GM21786 (cell line): ENCODE measurements around the gene CASP9.
"Not testable (repeated sequence)": the region's sequence is repeated elsewhere in the genome, so short reads cannot be mapped to it uniquely, and the experiment has no call there.

Experiments used
- ATAC-seq: cut with Tn5 transposase; IDR thresholded peaks from one replicate; pipeline ENCODE4 v1.9.1; 2021; ENCODE audit not compliant: unreplicated experiment

The CASP9 gene

DNA sequence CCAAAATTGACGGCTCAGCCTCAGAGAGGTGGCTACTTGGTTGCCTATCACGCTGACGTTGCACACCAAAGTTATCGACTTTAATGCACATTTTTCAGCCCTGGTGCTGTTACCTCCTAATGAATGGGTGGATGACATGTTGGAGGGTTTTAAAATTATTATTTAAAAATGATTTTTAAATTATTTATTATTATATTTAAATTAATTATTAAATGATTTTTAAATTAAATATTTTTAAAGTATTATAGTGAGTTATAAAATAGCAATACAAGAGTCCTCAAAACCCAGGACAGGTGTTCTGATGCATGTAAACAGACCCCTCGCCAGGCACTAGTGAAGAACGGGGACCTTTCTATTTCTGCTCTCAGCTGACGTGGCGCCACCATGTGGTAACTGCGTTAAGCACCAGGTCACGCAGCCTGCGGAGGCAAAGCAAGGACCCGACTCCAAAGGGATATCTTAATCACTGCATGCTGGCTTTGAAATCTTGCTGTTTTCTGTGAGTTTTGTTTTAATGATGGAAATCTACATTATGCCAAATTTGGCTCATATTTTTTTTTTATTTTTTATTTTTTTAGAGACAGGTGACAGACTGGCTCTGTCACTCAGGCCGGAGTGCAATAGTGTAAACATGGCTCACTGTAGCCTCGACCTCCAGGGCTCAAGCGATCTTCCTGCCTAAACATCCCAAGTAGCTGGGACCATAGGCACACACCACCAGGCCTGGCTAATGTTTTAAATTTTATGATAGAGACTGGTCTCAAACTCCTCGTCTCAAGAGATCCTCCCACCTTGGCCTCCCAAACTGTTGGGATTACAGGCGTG, 22.6 kb downstream of the CASP9 start:
- no peak for ATAC-seq

DNA sequence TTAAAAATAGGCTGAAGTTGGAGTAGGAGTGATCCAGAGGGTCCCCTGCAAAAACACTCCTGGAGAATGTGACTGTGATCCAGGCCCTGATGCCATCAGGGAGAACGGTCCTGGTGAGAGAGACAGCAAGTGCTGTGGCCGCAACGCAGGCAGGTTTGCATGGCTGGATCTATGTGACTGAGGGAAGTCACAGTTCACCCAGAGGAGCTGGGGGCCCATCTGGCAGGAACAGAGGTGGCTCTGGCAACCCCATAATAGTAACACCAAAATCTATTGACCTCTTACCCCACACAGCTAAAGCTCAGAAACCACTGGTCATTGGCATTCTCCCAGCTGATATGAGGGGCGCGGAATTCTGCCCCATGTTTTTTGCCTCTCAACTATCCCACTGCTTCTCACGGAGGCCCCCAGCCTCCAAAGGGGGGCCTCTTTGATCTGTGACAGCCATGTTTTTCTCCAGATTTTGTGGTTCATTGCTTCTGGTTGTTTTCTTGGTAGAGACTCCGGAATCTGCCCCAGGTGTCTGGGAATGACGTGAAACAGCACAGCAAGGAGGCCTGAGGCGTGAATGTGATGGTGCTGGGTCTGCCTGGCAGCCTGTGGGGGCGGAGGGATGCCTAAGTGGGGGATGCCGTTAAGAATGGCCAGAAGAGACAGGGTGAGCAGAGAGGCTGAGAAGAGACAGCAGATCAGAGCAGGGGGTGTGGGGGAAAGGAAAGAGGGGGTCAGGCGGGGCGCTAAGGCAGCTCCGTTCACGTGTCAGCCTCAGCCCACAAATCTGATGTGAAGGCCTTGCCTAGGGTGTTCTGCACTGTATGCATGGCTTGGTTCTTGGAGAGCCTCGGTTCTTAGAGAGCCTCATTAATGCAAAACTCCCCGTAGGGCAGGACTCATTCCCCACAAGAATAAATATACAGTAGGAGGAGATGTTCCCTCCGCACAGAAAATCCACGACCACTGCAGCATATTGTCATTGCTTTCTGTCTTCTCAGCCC, 23.5 kb downstream of the CASP9 start:
- no peak for ATAC-seq

GRCh38 chr1:15493869-15494390, 30.1 kb downstream of the CASP9 start:
- ATAC-seq, result no peak

DNA sequence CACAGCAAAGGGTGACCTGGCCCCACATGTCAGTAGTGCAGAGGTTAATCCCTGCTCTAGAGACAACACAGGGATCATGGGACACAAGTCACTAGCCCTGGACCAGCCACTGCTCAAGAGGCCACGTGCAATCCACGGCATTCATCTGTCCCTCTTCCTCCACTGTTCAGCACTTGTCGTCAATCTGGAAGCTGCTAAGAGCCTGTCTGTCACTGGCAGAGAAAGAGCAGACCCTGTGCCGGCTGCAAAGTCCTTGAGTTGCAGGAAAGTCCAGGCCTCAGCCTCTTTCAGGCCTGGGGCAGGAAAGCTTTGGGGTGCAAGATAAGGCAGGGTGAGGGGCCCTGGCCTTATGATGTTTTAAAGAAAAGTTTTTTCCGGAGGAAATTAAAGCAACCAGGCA, 31.4 kb downstream of the CASP9 start:
- ATAC-seq, result no peak

DNA sequence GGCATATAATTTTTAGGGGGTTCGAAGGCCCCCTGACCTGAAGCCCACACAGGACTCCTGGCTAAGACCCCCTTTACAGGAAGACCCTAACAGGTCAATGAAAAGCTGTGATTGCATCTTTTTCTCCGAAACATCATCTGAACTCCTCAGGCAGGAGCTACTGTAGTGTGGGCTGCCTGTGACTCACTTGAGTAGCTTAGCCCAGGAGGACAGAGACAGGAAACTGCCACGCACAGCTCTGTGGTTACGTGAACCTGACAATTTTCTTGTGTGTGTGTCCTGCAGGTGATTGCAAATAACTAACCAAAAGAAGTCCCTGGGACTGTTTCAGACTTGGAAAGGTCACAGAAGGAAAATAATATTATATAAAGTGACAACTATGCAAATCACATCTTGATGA, 33.0 kb downstream of the CASP9 start:
- not testable (repeated sequence) for ATAC-seq

GRCh38 chr1:15489052-15489736, 34.8 kb downstream of the CASP9 start:
- no peak for ATAC-seq

DNA sequence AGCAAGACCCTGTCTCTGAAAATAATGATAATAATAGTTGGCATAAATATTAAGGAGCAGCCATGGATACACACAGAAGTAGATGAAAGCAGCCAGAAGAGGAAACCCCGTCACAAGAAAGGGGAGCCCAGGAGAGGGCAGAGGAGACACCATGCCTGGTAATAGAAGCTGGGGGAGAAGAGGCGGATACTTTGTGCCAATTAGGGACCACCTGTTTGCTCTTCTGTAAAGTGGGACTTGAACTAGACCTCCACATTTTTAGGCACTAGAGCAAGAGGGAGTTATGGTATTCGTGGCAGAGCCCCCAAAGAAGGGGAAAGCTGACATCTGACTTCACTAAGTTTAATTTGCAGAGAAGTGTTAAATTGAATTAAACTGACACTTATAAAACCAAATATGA, 35.6 kb downstream of the CASP9 start:
- no peak for ATAC-seq

- ATAC-seq, result not testable (repeated sequence)
These were observed 37.0 kb downstream of the CASP9 start for GRCh38 chr1:15486844-15487610.

DNA sequence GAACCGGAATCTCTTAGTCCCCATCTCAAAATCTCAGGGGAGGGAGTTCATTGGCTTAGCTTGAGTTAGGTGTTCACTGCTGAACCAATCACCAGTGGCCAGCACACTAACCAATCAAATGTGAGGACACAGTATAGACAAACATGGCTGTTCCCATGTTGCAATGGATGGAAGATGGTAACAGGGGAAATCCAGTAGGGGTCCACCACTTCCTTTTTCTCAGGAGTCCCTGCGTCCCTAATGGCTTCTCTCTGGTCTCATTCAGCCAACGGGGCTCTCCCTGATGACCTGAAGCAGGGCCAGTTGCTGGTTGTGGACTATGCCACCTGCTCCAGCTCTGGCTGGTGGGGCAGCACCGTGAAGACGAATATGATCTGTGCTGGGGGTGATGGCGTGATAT, 38.4 kb downstream of the CASP9 start:
- no peak for ATAC-seq

DNA sequence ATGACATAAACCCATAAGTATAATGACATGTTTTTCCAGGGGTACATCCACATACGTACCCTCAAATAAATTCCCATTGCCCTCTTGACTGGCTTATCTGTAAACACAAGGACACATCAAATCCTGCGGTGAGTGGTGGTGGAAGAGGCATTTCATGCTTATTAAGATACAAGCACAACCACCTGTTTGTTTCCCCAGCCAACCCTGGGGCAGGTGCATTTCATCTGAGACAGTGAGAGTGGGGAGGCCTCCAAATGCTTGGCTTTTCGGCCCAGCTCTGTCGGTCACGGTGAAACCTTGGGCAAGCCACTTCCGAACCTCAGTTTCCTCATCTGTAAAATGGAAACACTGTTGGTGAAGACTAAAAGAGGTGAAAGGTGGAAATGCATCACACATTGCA, 39.6 kb downstream of the CASP9 start:
- ATAC-seq, result not testable (repeated sequence)

DNA sequence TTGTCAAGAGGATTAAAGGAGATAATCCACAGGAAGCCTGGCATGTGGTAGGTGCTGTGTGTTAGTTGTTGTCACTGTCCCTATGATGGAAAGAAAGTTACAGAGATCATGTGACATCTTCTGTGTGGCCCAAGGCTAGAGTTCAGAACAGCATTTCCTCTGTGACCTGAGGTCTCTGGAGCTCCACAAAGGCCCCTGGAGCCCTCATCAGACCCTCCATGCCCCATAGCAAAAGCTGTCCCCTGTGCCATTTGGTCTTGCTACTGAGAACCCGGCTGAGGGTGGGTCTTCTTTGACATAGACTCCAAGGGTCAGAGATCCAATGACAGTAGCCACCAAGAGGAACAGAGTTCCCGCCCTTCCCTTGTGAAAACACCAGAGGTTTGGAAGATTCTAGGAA, 40.0 kb downstream of the CASP9 start:
- ATAC-seq, result no peak

GRCh38 chr1:15482983-15483543, 41.0 kb downstream of the CASP9 start:
- ATAC-seq, result not testable (repeated sequence)

- not testable (repeated sequence) for ATAC-seq
These were observed 41.6 kb downstream of the CASP9 start for GRCh38 chr1:15482455-15482854.

DNA sequence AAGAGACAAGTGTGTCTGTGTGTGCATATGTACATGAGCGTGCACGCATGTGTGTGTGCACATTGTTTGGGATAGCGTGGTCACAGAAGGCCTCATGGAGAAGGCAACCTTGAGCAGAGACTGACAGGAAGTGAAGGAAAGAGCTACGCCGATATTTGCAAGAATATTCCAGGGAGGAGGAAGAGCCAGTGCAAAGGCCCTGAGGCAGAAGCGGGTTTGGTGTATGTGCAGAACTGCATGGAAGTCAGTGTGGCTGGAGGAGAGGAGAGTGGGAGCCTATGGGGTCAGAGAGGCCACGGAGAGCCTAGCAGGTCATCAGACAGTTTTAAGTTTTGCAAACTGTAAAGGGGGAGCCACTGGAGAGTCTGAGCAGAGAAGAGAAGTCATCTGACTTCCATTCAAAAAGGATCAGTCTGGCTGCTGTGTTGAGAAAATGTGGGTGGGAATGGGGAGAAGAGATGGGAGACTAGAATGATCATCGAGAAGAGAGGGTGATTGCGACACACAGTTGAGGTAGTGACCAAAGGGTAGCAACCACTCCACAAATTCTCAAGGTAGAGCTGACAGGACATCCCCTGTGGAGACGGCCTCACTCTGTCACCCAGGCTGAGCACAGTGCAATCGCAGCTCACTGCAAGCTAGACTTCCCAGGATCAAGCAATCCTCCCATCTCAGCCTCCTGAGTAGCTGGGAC, 44.2 kb downstream of the CASP9 start:
- ATAC-seq, result no peak

- ATAC-seq, result no peak
These were observed 46.3 kb downstream of the CASP9 start for GRCh38 chr1:15477646-15478212.

DNA sequence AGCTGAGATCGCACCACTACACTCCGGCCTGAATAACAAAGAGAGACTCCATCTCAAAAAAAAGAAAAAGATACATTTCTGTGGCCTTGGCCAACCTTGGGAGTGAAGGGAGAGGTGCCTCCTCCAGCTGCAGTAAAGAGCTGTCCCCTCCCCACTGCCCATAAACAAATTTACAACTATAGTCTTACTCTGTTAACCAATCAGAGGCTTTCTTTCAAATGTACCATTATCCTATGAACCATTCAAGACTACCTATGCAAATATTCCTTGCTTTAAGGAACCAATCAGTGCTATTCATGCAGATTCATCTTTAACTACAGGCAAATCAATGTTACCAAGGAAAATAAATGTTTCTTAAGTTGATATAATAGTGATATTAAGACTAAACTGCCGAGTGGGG, 47.1 kb downstream of the CASP9 start:
- no peak for ATAC-seq

DNA sequence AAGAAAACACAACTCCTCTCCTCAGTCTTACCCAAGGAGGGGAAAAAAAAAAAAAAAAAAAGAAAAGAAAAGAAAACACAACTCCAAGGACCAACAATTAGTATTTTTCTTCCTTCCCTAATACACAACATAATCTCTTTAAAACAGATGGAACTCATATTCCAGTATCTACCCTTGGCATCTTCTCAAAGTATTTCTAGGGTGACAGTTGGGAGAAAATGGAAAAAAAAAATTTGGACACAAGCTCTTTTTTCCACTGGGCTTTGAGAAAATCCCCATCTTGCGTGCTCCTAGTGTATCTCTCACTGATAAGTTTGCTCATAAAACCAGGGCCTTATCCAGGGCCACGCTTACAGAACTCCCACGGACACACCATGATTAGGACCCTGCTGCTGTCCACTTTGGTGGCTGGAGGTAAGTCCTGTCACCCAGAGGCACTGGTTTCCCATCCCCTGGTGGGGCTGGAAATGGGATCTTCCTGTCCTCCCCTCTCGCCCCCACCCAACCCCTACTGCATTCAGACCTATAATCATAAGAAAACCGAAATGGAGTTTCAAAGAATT, 48.2 kb downstream of the CASP9 start, which contains the start of gene CELA2B:
CELA2B (plus strand) TSS at position 353 of the 563 bp plus-strand sequence; CDS start at position 375, 22 bp downstream.
- ATAC-seq, result no peak

GRCh38 chr1:15472587-15472986, 51.4 kb downstream of the CASP9 start:
- ATAC-seq, result no peak
